HG02884 (cell line): ENCODE data around the gene ERH.

Experiments used
- ATAC-seq: cut with Tn5 transposase; IDR thresholded peaks from one replicate; pipeline ENCODE4 v1.9.1; 2021; ENCODE audit warnings: mild to moderate bottlenecking, moderate library complexity; ENCODE audit not compliant: unreplicated experiment

Gene ERH

GRCh38 chr14:69357544-69358200, 40.4 kb downstream of the ERH start:
- no peak for ATAC-seq

GRCh38 chr14:69356903-69357543, 41.1 kb downstream of the ERH start:
- no peak for ATAC-seq

DNA sequence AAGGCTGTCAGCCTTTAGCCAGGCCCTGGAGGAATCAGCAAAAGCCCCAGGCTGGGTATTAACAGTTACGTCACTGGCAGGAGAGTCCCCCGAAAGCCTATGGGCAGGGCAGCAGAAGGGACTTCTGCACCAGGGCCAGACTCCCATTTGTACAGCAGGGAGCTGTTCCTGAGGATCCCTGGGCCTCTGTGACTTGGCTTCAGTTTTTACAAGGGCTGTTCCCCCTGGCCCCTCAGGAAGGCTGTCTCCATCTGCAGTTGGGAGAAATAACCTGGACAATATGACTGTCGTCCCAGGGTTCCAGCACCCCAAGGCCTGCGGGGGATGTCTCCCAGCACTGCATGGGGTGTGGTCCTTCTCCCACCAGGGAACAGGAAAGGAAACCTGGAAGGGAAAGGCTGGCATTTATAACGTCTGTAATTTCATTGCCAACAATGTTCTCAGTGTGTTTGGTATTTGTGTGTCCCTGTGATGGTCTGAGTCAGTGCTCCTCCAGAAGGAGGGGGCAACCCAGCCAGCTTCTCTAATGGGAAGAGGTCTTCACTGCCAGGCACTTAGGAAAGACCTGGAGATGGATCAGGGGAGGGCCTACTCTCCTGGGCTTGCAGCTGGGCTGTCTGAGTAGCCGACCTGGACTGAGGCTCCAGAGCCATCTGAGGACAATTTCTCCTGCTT, 42.4 kb downstream of the ERH start:
- no peak for ATAC-seq

GRCh38 chr14:69355154-69355597, 42.9 kb downstream of the ERH start:
- no peak for ATAC-seq

DNA sequence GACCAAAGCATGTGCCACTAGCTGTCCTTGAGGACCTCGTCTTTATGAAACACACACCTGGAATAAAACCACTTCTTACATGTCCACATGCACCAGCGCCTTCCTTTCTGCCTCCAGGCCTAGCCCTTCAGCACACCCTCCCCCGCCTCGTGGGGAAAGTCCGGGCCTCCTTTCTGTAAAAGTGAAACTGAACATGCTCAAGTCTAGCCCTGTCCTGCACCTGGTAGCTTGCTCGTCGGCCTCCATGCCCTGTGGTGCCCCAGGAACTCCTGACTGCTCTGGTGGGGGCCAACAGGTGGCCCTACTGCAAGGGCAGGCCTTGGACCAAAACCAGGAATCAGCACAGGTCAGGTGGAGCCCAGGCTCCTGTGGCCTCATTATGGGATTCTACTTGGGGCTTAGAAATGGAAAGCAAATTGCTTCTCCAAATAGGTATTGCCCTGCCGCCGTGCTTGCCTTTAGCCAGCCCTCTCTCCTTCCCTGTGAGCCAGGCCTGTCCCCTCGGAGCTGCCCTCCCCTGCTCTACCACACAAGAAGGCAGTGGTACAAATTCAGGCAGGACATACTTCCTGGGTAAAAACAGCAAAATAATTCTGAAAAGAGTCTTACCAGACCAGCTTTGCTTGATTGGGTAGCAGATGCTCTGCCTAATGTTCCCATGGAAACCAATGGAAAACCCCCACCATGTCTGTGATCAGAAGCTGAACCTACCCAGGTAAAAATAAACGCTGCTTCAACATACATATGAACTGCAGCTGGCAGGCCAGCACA, 43.5 kb downstream of the ERH start:
- peak; percentile 90 for ATAC-seq

DNA sequence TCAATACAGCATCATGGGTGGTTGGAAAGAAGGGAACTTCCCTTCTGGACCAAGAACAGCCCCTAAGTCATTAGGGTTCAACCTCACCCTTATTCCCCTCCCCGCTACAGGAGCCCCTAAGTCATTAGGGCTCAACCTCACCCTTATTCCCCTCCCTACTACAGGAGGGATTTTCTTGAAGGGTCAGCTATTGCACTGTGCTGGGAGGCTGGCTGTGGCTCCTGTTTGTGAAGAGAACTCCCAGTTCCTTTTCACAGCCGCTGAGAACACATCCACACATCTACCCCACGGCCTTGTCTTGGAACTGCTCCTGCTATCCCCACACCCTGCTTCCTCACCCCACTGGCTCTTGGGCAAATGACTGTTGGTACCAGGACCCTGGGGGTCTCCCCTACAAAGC, 44.9 kb downstream of the ERH start:
- ATAC-seq = no peak

GRCh38 chr14:69351911-69352310, 46.2 kb downstream of the ERH start:
- ATAC-seq = no peak

DNA sequence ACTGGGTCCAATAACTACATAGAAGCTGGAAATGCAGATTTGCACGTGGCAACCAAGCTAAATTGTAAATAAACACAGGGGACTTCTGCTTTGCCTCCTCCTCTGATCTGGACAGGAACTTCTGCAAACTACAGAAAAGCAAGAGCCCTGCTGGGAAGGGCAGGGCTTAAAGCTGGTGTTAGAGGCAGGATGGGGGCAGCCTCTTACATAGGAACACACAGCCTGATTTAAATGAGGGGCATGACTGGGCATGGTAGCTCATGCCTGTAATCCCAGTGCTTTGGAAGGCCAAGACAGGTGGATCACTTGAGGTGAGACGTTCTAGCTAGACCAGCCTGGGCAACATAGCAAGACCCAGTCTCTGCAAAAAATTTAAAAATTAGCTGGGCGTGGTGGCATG, 46.7 kb downstream of the ERH start:
- no peak for ATAC-seq

DNA sequence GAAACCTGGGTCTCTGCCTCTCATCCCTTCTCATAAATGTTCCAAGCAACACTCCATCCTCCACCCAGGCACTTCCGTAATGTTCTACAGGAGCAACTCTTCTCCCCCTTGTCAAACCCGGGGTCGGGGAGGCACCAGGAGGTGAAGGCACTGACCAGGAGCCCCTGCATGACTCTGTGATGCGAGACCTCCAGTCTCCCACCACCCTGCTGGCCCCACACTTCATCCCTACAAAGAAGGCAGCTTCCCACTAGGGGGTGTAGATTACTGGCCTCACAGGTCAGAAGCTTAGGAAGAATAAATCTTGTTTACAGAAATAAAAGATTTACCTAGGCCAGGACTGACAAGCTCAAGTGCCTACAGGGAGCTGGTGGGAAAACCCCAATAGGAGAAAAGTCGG, 47.2 kb downstream of the ERH start:
- ATAC-seq = no peak

- no peak for ATAC-seq
Observed at GRCh38 chr14:69349091-69349777, 48.9 kb downstream of the ERH start.

DNA sequence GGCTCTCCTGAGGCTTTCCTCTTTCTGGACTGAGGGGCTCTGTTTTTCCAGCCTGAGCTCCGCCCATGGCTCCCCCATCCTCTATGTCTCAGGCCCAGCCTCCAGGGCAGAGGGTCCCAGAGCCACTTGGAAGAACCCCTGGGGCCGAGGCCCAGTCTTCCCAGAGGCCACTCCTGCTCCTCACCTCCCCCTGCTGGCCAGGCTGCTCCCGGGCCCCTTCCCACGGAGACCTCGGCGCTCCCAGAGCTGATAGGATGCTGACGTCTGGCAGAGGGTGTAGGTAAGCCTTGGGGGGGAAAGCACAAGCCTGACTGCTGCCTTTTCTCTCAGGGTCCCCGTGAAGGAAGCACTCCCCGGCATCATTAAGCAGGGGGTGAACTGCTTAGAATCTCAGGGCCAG, 51.4 kb downstream of the ERH start:
- no peak for ATAC-seq

- ATAC-seq = no peak
Observed at GRCh38 chr14:69345402-69345801, 52.7 kb downstream of the ERH start.

DNA sequence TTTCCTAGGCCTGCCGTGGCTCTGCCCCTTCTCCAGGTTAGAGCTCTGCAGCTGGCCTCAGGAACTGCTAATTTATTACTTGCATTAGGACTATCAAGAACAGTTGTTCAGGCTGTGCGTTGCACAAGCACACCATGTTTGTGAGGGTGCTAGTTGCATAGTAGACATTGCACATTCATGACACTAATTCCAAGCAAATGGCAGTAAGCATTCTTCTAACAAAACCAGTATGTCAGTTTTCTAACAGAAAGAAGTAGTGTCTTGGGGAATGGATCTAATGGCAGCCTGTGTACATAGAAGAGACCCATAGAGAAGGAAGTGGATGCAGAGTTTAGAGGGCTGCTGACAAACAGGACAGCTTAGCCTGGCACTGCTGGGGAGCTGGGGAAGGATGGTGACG, 53.9 kb downstream of the ERH start:
- ATAC-seq = no peak

- no peak for ATAC-seq
Observed at GRCh38 chr14:69342928-69343525, 55.1 kb downstream of the ERH start.

DNA sequence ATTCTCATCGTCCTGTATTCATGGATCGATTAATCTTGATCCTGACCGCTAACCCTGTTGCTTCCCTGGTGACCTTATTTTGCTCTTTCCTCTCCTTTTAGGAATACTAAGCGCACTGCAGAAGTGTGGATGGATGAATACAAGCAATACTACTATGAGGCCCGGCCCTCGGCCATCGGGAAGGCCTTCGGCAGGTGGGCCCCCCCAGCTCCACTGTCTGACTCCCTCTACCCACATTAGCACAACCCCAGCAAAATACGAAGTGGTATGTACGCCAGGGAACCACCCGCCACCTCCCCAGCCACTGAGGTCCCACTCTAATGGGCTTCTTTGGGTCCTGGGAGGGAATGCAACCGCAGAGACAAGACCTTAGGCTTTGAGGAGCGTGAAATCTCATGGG, 58.7 kb downstream of the ERH start:
- ATAC-seq = no peak

- ATAC-seq = no peak
Observed at GRCh38 chr14:69337984-69338383, 60.1 kb downstream of the ERH start.

GRCh38 chr14:69335371-69335771, 62.7 kb downstream of the ERH start:
- ATAC-seq = no peak

- no peak for ATAC-seq
Observed at GRCh38 chr14:69334576-69334975, 63.5 kb downstream of the ERH start.

- no peak for ATAC-seq
Observed at GRCh38 chr14:69333791-69334337, 64.2 kb downstream of the ERH start.

- no peak for ATAC-seq
Observed at GRCh38 chr14:69332782-69333395, 65.2 kb downstream of the ERH start.
